Glomerular visceral epithelial cell (primary cell): Measurements from ENCODE around the gene FANCG.

Experiments used
- DNase-seq: peaks from one replicate; pipeline ENCODE4 v3.0.0-alpha.2; 2016; ENCODE audit errors: extremely low spot score

Gene FANCG

DNA sequence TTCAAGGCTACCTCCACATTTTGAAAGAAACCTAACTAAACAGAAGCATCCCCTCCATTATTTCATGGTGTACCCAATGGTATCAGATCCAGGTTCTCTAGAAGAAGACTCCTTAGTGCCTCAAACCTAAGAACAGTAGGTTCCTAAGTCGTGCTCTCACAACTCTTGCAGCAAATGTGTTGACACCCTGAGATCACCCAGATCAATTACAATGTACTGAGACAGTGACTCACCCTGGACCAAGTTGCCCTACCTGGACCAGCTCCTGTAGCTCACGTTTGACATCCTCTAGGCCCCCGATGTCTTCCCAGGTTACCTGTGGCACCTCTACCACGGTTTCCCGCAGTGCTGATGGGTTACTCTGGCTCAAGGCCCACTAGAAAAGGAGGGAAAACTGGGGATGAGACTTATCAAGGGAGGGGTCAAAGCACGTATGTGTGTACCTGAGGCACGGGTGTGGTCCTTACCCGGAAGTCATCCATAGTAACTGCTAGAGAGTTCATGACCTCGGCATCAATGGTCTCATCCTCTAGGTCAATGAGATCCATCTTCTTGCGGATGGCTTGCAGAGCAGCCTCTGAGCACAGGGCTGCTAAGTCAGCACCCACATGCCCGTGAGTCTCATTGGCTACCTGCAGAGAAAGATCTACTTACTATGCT is 19.1 kb downstream of the FANCG start:
- no peak for DNase-seq

DNA sequence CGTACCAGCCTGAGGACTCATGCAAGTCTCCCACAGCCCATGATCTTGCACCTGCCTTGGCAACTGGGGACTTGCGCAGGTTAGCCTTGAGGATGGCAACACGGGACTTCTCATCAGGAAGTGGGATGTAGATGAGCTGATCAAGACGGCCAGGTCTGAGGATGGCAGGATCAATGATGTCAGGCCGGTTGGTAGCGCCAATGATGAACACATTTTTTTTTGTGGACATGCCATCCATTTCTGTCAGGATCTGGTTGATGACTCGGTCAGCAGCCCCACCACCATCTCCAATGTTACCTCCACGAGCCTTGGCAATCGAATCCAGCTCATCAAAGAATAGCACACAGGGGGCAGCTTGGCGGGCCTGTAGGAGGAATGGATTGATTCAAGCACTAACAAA is 20.3 kb downstream of the FANCG start:
- no peak for DNase-seq

- no peak for DNase-seq
Observed at GRCh38 chr9:35057271-35057620, 22.5 kb downstream of the FANCG start.

DNA sequence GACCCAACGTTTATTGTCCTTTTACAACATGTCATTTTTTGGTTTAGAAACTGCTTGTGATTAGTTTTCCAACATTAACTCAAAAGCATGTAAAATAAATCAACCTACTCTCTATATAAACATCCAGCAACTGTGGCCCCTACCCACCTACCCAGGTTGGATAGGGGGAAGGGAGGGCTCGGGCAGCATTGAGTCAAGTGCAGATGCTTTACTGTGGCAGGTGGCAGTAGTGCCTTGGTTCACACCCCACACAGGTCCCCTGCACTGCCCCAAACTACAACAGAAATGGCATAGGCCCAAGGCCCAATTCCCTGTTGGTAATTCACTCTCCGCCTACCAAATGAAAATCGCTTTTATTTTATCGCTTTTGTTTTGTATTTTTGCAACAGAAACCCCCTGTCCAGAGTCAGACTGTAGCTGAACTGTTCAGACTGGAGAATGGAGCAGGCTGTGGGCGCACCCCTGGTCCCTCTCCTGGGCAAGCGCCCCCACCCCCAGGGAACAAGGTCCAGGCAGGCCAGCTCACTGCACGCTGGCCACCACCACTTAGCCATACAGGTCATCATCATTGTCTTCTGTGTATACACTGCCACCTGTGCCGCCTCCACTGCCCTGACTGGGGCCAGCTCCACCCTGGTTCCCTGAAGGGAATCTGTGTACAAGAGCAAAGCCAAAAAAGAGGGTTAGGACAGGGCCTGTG is 23.0 kb downstream of the FANCG start:
- no peak for DNase-seq

GRCh38 chr9:35054871-35055644 is 24.7 kb downstream of the FANCG start:
- no peak for DNase-seq

- DNase-seq: no peak
Observed at GRCh38 chr9:35054185-35054835, 25.4 kb downstream of the FANCG start.

GRCh38 chr9:35051069-35051967 is 28.4 kb downstream of the FANCG start:
- peak; percentile 51 for DNase-seq

DNA sequence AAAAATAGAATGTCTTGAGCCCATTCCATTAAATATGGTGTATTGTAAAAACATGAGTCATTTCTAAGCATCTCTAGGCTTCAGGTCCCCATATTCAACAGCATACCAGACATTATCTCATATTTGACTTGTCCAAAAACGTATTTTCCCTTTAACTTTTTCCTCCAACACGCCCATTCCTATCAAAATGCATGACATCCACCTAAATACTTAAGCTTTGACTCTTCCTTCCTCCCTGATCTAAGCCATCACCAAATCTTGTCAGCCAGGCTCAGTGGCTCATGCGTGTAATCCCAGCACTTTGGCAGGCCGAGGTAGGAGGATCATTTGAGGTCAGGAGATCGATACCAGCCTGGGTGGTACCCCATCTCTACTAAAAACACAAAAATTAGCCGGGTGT is 31.2 kb downstream of the FANCG start:
- DNase-seq: no peak

- no peak for DNase-seq
Observed at GRCh38 chr9:35044071-35044470, 35.7 kb downstream of the FANCG start.

DNA sequence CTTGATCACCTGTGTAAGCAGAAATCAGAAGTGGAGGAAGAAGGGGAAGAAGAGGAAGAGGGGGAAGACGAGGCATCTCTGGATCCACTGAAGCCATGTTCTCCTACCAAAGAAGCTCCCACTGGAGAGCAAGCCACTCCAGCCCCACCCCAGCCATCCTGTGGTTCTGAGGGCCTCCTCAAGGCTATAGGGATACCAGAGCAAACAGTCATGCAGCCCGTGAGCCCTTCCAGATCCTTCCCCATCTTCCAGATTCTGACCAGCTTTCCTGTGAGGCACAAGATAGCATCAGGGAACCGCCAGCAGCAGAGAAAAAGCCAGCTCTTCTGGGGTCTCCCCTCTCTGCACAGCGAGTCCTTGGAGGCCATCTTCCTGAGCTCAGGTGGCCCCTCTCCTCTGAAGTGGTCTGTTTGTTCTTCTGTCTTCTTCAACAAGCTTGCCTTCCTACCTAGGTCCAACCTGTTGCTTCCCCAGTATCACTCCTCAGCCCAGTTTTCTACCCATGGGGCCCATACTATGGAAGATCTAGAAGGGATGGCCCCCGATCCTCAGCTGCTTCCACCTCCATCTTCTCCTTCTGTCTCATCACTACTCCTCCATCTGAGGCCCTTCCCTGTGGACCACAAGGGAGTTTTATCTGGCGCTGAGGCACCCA is 36.7 kb downstream of the FANCG start:
- DNase-seq: no peak

DNA sequence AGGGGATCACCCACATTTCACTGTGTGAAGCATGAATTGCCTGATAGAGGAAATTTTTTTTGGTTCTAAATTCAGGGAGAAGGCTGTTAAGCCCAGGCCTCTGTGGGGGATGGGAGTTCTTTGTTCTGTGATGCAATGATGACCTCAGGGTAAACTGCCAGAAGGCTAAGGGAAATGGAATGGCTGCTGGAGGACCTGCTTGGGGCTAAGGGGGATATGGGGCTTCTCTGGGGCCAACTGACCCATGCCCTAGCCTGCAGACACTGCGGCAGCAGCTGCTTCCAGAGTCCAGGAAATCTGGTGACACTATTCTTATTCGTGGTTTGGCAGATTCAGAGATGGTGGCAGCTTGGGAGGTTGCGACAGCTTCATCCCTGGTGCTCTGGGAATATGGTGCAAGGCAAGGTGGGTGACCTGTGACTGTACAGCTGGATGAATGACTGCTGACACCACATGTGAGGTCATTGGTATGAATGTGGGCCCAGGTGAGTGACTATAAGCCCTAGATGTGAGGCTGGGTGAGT is 37.6 kb downstream of the FANCG start:
- no peak for DNase-seq

- no peak for DNase-seq
Observed at GRCh38 chr9:35035851-35036701, 43.7 kb downstream of the FANCG start.

DNA sequence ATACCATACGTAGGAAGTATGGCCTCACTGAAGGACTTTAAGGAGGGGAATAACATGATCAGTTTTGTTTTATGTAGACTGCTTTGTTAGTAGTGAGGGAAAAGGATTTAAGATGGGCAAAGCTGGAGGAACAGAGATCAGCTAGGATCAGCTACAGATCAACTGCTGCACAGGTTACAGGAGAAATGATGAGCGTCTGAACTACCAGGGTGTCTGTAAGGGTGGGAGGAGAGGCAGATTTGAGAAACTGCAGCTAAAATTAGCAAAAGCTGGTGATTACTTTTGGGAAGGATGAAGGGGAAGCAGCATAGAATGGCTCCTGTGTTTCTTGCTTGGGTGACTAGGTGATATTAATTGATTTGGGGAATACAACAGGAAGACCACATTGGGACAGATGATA is 46.6 kb downstream of the FANCG start:
- no peak for DNase-seq

DNA sequence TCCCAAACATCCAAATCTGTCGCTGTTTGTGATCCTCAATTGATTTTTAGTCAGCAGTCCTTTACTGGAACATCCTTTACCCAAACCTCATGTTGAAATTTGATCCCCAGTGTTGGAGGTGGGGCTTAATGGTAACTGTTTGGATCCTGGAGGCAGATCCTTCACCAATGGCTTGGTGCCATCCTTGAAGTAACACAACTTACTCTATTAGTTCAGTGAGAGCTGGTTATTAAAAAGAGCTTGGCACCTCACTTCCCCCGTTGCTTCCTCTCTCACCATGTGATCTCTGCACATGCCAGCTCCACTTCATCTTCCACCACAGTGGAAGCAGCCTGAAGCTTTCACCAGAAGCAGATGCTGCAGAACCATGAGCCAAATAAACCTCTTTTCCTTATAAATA is 49.9 kb downstream of the FANCG start:
- DNase-seq: no peak

- DNase-seq: no peak
Observed at GRCh38 chr9:35029241-35029640, 50.5 kb downstream of the FANCG start.

DNA sequence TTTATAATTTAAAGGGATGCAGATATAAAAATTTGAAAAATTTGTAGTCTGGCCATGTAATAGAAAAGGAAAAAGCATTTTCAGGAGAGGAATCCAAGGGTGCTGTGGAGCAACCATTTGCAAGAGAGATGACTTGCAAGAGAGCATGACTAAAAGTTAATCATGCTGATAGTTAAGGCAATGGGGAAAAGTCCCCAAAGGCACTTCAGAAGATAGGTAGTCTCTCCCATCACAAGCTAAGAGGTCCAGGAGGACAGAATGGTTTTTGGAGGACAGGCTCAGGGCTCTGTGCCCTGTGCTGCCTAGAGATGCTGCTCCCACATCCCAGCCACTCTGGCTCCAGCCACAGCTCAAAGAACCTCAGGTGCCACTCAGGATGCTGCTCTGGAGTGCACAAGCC is 51.4 kb downstream of the FANCG start:
- DNase-seq: no peak

- DNase-seq: no peak
Observed at GRCh38 chr9:35027860-35028259, 51.9 kb downstream of the FANCG start.

DNA sequence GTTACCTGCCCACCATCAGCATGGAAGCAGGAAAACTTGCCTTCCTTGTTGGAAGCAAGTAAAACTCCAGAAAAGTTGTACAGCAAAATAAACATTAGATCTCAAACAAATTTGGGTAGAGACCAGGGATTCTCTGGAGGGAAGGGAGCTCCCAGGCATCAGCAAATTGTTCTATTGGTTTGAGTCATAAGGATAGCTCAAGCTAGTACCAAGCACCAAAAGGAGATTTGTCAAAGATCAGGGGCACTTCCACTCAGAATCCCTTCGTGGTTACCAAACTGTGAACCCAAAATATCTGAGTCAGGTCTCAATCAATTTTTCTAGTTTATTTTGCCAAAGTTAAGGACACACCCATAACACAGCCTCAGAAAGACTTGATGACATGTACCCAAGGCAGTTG is 52.4 kb downstream of the FANCG start:
- DNase-seq: no peak

DNA sequence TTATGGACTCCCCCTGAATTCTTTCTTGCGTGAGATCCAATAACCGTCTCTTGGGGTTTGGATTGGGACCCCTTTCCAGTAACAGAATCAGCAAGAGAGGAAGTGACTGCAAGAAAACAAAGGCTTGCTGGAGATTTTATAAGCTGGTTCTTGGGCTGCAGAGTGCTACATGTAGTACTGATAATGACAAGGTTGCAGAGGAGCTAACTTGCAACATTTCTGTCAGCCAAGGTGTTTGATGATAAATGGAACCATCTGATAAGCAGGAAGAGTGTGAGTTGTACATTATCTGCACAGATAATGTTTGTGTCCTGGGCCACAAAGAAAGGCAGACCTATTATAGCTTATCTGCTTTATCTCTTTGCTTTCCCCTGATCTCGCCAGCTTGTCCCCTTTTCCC is 53.1 kb downstream of the FANCG start:
- DNase-seq: no peak
